Measurements from ENCODE around the gene COG7.

The COG7 gene

DNA sequence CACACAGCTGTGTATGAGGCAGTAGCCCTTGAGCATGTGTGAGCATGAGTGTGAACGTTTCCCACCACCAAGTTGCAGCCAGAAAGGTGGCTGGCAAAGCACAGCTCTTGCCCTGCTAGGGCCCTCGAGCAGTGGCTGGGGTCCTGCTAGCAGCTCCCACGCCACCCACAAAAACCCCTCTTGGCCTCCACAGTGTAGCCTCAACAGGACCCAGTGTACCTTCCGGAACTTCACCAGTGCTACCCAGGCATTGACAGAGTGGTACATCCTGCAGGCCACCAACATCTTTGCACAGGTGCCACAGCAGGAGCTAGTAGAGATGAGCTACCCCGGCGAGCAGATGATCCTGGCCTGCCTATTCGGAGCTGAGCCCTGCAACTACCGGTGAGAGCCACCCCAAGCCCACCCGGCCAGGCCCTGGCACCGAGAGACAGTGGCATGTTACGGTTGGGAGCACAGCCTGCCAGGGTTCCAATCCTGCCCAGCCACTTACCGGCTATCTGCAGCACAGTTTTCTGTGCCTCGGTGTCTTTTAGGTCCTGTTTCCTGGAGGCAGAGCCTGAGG, 97.8 kb downstream of the COG7 start:
- DNase-seq = no peak

DNA sequence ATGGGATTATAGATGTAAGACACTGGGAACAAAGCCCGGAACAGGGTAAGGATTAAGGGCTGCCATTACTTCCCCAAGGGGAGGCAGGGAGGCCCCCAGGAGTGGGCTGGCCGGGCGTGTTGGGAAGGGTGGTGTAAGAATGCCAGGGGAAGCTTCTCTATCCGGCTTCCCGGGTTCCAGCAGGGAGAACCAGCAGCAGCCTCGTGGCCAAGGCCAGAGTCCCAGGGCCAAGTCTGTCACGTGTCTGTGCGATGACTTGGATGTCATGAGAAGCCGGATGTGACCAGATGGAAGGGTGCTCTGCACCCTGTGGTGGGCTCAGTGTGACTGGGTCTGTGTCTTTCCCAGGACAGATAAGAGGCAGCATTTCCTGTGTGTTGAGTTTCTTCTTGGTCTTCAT, 98.7 kb downstream of the COG7 start:
- no peak for DNase-seq

DNA sequence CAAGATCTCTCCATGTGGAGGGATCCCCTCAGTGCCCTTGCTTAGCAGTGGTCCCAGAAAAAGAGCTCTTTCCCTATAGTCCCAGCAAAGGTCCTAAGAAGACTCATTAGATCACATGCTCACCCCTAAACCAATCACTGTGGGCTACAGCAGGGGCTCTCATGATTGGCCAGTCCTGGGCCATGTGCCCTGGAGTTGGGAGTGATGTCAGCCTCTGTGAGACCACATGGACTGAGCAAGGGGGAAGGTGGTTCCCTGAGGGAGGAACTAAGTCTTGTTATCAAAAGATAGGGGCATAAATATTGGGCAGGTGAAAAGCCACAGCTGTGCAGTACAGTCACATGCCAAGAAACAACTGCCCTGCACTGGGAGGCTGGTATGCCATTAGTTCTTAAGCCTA, 99.5 kb downstream of the COG7 start:
- no peak for DNase-seq

GRCh38 chr16:23351360-23351759, 101.6 kb downstream of the COG7 start:
- DNase-seq = peak; percentile 20

- no peak for DNase-seq
Observed at GRCh38 chr16:23348579-23349469, 104.2 kb downstream of the COG7 start.

DNA sequence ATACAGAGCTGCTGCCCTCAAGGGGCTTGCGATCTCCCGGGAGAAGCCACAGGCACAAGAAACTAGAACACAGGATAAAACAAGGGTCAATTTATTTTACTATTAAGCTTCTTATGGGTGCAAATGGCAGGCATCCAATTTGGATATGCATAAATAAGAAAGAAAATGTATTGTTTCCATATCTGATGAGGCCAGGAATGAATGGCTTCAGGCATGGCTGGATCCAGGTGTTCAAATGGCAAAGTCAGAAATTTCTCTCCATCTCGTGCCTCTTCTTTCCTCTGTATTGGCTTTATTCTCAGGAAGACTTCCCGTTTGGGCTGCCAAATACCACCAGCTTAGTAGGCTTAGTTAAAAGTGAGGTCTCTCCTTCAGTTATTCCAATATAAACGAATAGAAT, 107.8 kb downstream of the COG7 start:
- no peak for DNase-seq

- DNase-seq = no peak
Observed at GRCh38 chr16:23343643-23344612, 109.1 kb downstream of the COG7 start.

- DNase-seq = no peak
Observed at GRCh38 chr16:23342083-23342640, 110.8 kb downstream of the COG7 start.

- no peak for DNase-seq
Observed at GRCh38 chr16:23339787-23340186, 113.2 kb downstream of the COG7 start.

Data from NCI-H510A treated with DMSO at 0.1 percent for 48 hours (cell line).